Prostate gland (tissue), 2 donors: ENCODE measurements around the gene SMARCA1.

Source experiments
- CTCF ChIP-seq, 4 experiments: fragments of 200-600 bp in 2 of 4; fragments of 450-650 bp in 2 of 4; sonication (generic) in 2 of 4; IDR thresholded peaks; 1 replicate in 3 of 4; 2 replicates in 1 of 4; pipeline ENCODE4 v1.5.1; 2016 to 2019; ENCODE audit warnings: antibody characterized with exemption in 4 of 4, mild to moderate bottlenecking in 2 of 4, moderate library complexity in 2 of 4
- POLR2A ChIP-seq: fragments of 450-650 bp; IDR thresholded peaks from one replicate; pipeline ENCODE4 v1.6.1; 2016; ENCODE audit warnings: antibody characterized with exemption, mild to moderate bottlenecking
- POLR2AphosphoS5 ChIP-seq: sonication (generic); formaldehyde crosslinking; IDR thresholded peaks from one replicate; pipeline ENCODE4 v1.6.1; 2017; ENCODE audit warnings: antibody characterized with exemption

GRCh38 chrX:129490330-129490729 is 33.0 kb downstream of the SMARCA1 start:
- no peak for TF ChIP-seq CTCF (IDR thresholded peaks at IDR 0.05)
- TF ChIP-seq POLR2A: no peak
- TF ChIP-seq POLR2AphosphoS5: no peak
